ENCODE measurements around the gene TMEM184C.

TMEM184C gene

DNA sequence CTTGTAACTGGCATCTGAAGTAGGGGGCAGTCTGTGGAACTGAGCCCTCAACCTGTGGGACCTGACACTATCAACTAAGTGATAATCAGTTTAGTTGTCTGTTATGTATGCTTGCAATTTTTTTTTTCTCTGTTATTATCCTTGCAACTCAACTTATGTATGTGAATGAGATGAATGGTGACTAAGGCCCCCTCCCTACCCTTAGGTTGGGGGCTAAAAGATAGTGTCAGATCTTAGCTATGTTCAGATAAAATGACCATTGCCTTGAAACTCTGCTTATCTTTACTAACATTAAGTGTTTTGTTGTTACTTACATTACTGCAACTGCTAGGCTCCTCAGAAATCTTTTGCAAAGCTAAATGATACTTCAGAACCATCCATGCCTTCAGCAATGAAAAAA is 31.5 kb downstream of the TMEM184C start:
- DNase-seq (ENCODE audit: low spot score): no peak
- no peak for FAIRE-seq

DNA sequence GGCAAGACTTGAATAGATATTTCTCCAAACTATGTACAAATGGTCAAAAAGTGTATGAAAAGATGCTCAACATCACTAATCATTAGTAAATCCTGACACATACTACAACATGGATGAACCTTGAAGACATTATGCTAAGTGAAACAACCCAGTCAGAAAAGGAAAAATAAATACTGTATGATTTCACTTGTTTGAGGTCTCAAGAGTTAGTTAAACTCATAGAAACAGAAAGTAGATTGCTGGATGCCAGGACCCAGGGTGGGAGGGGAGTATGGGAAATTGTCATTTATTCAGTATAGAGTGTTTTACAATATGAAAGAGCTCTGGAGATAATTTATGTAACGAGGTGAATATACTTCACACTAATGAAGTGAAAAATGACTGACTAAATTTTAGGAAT is 34.4 kb downstream of the TMEM184C start:
- DNase-seq (ENCODE audit: low spot score) (no peak), FAIRE-seq (no peak)

DNA sequence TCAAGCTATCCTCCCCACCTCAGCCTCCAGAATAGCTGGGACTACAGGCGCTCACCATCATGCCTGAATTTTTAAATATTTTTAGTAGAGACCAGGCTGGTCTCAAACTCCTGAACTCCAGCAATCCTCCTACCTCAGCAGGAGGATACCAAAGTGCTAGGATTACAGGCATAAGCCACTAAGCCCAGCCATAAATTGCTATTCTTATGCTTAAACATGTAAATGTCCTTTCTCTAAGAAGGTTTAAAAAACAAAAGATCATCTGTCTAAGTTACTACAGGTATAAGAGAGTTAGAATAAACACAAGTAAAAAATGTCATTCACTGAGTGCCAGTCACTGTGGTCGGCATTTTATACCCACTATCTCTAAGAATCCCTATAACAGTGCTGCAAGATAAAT is 38.4 kb downstream of the TMEM184C start:
- no peak for FAIRE-seq
- no peak for DNase-seq (ENCODE audit: low spot score)

DNA sequence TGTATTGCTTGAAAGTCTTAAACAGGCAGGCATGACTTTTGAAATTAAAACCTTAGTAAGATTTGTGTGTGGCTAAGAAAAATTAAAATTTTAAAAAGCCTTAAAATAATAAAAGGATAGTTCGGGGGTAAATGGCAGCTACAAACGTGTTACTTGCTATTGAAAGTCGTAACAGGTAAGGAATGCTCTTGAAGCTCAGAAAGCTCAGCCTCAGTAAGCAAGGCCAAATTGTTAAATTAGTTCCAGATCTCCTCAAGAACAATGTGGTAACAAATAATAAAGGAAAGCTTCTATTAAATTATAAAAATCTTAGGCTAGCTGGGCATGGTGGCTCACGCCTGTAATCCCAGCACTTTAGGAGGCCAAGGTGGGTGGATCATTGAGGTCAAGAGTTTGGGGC is 41.3 kb downstream of the TMEM184C start:
- FAIRE-seq: no peak

DNA sequence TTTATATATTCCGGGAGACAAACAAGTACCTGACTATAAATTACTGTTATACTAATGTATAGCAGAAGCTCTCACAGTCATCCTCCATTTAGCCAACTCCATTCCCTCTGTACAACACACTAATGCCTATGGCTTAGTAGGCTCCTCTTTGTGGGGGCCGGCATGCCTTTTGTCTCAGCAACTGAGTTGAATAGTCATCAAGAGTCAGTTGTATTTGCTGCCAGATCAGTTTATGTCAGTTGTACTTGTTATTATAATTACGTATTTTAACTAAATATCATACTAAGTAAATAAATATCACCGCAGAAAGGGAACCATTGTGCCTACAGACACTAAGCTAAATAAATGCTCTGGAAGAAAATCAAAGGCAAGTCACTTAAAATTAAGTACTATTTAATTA is 56.9 kb downstream of the TMEM184C start:
- FAIRE-seq: no peak
- DNase-seq (ENCODE audit: low spot score): no peak

More for the DNA sequence above, 41.3 kb downstream of the TMEM184C start:
- no peak for DNase-seq (ENCODE audit: low spot score)

DNA sequence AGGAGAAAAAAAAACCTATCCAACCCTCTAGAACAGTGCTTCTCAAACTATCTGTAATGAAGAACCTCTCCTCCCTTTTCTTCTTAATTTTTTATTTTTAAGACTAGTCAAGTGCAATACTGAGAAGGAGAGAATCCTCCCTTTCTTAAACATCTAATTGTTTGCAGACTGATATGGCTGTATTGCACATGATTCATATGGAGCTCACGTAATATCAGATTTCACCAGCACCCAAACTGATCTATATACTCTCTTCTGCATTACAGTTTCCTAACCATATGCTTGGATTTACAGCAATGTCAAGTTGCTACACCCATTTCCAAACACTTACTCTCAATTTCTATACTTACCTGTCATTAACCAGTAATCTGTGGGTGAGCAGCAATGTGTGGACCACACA is 57.3 kb downstream of the TMEM184C start:
- DNase-seq (ENCODE audit: low spot score) (no peak), FAIRE-seq (no peak)

DNA sequence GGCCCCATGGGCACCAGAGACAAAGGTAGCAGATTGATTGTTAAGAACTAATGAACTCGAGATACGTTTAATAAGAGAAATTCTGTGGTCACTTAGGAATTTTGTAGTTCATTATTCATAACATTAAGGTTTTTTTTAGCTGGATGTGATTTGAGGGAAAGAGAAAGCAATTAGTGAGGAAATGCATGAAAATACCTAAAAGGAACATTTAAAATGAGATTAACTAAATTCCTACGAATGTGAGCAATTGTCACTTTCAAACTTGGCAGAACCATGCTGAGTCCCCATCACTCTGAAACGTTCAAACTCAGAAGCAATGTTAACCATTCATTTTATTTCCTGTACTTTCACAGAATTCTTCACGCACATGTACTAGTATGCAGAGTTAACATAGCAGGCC is 60.9 kb downstream of the TMEM184C start:
- DNase-seq (ENCODE audit: low spot score) (no peak), FAIRE-seq (no peak)

DNA sequence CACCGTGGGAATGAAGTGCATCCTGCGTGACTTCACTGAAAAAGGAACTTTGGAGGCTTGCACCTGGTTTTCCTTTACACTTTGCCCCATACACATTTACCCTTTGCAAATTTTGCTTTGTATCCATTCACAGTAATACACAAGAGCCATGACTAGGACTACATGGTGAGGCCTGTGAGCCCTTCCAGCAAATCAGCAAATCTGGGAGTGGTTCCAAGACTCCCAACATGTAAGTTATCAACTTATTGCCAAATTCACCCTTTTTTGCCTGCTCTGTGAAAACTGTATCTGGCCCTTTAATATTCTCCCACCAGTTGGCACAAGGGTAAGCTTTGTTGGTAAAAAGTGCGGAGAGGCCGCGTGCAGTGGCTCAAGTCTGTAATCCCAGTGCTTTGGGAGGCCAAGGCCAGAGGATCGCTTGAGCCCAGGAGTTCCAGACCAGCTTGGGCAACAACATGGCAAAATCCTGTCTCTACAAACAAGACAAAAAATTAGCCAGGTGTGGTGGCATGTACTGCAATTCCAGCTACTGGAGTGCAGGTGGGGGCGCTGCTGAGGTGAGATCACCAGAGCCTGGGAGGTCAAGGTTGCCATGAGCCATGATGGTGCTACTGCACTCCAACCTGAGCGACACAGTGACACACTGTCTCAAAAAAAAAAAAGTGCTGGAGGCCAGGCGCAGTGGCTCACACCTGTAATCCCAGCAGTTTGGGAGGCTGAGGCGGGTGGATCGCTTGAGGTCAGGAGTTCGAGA is 61.8 kb downstream of the TMEM184C start:
- DNase-seq (ENCODE audit: low spot score): no peak
- FAIRE-seq: no peak

DNA sequence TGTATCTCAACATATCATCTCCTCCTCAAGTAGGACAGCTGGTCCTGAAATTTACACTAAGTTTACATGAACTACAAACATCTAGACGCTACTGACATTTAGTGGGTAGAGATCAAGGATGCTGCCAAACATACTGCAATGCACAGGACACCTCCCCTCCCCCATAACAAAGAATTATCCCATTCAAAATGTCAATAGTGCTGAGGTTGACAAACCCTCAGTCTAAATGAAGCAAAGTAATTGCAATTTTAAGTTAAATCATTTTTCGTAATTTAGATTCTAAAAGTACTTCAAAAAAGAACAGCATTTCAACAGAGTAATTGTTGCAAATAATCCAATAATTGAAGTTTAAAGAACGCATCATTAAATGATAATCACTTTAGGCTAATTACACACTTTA is 65.6 kb downstream of the TMEM184C start:
- DNase-seq (ENCODE audit: low spot score): no peak
- no peak for FAIRE-seq

DNA sequence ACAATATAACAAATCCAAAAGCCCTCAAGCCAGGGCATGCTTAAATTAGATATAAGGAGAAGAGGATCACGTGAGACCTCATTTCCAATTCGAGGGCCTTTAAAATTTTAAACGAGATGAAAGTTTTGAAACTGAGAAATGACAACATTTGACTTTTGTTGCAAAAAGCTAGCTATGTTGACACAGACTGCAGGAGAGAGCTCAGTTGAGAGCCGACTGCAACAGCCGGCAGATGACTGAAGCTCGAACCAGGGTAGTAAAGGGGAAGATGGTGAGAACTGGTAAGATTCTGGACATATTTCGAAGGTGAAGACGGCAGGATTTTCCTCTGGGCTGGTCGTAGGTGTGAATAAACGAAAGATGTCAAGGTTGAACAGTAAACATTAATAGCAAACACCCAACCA is 66.0 kb downstream of the TMEM184C start:
- FAIRE-seq (no peak), DNase-seq (ENCODE audit: low spot score) (no peak)

DNA sequence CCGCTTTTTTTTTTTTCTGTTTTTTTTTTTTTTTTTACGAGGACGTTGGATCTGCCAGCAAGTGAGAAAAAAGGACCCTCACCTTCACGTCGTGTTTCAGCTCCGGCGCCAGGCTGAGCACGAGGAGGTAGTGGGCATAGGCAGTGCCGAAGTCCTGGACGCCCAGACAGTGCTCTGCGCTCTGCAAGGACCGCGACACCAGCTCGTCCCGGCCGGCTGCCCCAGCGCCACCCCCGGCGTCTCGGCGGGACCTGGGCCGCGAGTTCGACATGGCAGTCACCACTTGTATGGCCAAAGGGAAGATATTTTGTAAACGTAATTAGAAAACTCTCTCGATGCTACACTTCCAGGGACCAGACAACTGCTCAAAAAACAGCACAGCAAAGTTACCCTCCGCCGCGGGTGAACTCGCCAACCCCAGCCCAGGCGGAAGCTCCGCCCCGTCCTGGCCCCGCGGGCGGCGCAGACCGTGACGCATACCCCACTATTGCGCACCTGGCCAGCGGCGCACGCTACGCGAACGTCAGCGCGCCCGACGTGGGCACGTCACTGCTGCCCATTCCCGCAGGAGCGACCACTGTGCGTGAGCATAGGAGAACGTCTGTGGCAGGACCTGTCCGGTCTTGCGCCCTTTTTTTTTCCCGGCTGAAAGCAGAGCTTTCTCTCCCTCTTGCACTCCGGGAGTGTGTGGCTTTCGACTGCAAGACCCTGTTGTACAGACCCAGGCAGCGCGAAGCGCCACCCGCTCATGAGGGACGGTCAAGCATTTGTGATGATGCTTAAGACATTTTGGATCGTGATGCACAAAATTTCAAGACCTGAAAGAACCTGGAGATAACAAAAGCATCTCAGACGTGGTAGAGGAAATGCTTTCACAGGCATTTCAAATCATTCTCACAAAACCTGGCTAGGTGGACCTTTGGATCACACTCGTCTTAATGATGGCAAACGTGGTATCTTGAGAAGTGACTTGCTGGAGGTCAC is 66.8 kb downstream of the TMEM184C start, which contains the start of gene PRMT9:
Gene PRMT9 (minus strand): TSS at position 447 of the 984 bp plus-strand sequence. CDS start 176 bp downstream, at position 271.
- peak; percentile 58 for DNase-seq (ENCODE audit: low spot score)
- FAIRE-seq: no peak

DNA sequence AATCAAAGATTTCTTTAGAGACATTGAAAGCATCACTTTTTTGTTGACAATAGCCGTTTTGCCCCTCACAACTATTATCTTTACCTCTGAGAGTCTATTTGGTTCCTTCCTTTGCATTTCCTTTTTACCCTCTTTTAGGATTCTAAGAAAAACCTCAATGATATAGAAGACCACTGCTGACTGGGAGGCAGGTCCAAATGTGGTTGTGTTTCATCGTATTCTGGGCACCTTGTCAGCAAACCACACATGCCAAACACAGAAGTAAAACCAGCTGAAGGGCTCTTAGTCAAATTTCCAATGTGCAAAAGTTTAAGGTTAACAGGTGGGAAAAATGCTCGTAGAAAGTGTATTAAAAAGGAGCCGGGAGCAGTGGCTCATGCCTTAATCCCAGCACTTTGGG is 71.9 kb downstream of the TMEM184C start:
- DNase-seq (ENCODE audit: low spot score) (no peak), FAIRE-seq (no peak)

DNA sequence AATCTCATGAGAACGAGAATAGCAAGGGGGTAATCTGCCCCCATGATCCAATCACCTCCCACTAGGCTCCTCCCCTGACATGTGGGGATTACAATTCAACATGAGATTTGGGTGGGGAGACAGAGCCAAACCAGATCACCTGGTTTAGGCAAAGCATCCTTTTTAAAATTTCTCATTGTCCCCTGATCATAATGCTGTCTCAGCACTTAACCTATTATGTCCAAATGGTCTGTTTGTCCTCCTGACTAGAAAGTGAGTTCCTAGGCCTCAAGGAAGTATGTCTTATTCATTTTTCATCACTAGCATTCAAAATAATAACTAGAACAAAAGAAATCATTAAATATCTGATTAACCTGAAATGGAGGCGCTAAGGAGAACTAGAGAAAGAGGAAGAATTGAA is 74.6 kb downstream of the TMEM184C start:
- DNase-seq (ENCODE audit: low spot score) (no peak), FAIRE-seq (no peak)

DNA sequence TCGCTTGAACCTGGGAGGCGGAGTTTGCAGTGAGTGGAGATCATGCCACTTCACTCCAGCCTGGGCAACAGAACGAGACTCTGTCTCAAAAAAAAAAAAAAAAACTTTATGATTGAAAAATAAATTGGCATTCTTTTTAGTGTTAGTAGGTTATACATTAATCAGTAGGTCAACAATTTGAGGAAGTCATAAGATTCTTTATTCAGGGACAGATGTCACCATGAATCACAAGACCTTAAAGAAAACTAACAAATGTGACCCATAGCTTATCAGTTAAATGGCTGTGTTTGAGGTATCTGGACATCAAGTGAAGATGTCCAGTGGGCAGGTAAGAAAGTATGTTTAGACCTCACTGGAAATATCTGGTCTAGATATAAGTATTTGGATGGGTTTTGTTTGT is 76.0 kb downstream of the TMEM184C start:
- DNase-seq (ENCODE audit: low spot score): no peak
- no peak for FAIRE-seq

DNA sequence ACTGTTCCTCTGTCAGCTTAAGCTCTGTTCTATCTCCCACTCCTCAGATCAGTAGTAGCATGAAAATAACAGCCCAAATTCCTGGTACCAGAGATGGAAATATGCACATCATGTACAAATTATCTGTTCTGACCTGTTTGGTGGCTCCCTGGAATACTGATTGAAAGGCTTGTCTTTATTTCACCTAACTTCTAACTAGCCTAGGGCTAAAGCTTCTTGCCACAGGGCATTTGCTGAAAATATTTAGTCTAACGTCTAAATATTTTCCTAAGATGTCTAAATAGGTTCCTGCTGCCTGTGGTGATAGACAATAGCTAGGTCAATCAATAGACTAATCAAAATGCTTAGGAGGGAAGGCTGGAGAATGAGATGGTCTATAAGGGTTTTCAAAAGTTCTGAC is 79.7 kb downstream of the TMEM184C start:
- no peak for FAIRE-seq
- DNase-seq (ENCODE audit: low spot score): no peak

DNA sequence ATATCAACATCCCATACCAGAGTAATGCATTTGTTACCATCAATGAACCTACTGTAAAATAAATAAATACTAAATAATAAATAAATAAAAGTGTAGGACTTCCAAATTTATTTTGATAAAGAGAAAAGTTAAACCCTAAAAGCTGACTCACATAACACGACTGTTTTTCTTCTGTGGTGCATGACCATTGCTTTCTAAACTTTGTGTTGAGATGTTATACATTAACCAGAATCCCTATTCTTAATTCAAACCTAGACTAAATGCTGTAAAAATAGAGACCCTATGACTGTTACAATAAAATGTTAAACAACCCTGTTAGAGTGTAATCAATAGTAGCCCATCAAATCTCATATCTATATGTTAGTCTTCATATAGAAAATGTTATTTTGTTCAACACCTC is 87.6 kb downstream of the TMEM184C start:
- no peak for DNase-seq (ENCODE audit: low spot score)
- FAIRE-seq: peak; percentile 57

DNA sequence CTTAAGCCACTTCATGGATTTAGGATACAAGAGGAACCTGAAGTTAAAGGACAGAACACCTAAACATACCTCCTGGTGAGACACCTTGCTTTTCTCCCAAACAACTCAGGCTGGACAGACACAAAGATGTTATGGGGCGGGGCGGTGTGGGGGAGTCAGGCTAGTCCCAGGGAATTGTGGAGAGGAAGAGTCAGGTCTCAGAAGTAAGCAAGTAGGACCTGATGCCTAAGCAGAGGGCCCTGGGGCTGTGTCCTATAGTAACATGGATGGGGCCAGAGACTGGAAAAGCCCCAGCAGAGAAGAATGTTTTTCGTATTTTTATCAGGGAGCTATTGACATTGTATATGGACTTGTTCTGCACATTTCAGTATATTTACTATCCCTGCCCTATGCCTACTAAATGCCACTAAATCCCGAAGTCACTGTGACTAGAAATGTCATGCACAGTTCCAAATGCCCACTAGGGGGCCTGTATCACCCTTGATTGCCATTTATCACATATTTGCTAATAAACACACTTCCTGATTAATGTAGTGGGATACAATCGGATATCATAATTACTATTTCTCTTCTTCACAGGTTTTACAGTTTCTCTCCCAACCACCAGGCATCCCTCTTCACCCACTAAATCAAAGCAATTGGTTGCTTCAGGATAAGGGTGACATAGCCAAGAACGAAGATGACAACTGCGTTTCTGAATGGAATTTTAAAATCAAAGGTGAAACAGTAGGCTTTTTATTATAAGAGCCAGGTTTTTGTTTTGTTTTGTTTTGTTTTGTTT is 90.9 kb downstream of the TMEM184C start:
- DNase-seq (ENCODE audit: low spot score) (peak; percentile 23), FAIRE-seq (no peak)

DNA sequence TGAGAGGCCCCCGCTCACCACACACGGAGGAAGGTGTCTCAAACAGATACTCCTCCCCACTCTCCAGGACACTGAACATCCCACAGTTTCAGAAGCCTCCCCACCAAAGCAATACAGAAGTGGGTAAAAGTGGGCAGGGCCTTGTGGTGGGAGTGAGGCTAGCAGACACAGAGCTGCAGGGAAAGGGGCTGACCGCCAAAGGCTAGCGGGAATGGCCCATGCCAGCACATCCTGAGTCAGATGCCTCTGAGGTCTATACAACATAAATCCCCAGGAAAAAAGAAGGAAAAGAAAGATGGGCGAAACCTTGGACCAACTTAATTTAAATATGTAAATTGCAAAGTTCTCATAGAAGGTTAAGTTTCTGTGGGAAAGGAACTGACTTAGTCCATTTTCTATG is 92.8 kb downstream of the TMEM184C start:
- FAIRE-seq: no peak

DNA sequence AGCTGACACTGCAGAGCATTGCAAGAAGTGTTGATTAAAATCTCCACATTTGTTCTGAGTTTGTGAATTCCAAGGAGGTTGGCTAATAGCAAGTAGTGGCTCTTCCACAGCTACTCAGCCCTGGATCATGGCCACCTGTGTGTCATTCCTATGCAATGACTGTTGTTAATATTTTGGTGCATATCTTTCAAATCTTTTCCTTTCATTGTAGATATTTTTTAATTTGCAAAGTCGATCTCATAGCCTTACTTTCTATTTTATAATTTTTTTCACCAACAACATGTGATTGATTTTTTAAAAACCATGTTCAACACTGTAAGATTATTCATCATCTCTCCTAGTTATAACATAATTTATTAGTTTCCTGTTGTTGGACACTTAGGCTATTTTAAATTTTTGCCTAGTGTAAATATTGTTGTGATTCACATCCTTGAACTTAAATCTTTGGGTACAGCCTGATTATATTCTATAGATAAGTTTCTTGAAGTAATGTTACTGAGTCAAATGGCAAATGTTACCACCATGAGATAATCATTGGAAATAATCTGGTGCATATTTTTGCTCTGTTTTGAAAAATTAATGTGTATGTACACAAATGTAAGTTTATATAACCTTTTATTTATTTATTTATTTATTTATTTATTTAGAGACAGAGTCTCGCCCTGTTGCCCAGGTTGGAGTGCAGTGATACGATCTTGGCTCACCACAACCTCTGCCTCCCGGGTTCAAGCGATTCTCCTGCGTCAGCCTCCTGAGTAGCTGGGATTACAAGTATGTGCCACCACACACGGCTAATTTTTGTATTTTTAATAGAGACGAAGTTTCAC is 97.6 kb downstream of the TMEM184C start:
- DNase-seq (ENCODE audit: low spot score): no peak
- FAIRE-seq: no peak

More for the DNA sequence above, 92.8 kb downstream of the TMEM184C start:
- peak; percentile 5 for DNase-seq (ENCODE audit: low spot score)

DNA sequence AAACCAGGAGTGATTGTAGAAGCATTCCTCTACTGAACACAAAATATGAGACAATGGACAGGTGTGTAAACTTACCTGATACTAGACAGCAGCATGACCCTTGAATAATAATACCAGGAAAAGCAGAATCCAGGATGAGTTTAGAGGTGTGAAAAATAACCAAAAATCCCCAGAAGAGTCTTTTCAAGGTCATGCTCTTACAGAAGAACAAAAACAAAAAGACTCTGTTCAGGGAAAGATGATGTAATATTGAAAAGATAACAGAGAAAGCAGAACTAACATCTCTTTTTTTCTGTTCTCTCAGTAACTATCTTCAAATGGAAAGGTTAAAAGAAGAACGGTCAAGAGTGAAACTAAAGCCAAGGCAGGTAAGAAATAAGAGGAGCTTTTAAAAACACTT is 100.7 kb downstream of the TMEM184C start:
- no peak for DNase-seq (ENCODE audit: low spot score)
- FAIRE-seq: no peak
